SK-N-SH (cell line): ENCODE data around the gene TFPI2. TPM values are rescaled to one million over a fixed set of nuclear protein-coding genes. Genes with fewer than 3 reads are reported as not detected.

Experiments
- CTCF ChIA-PET: fragments of 300-600, 350-600 bp; formaldehyde crosslinking; extraction: SDS; loops from one replicate; lab custom pipeline; 2021; lab: Yijun Ruan, JAX
- POLR2A ChIA-PET: fragments of 350-600 bp; sonication (Branson Sonifier 250); formaldehyde crosslinking; extraction: SDS; loops from one replicate; lab custom pipeline; 2020; ENCODE audit warnings: antibody characterized with exemption, inconsistent platforms; lab: Yijun Ruan, JAX
- DNase-seq: peaks from one replicate; pipeline ENCODE4 v3.0.0; 2012
- H2AFZ ChIP-seq: fragments of 200-600 bp; sonication (generic); 2 replicates; pipeline ENCODE4 v1.8.1; 2016; ENCODE audit warnings: antibody characterized with exemption, mild to moderate bottlenecking, low read depth
- H3F3A ChIP-seq: fragments of 200-600 bp; sonication (generic); replicated peaks from 2 replicates; pipeline ENCODE3; 2016; ENCODE audit warnings: antibody characterized with exemption, mild to moderate bottlenecking; ENCODE audit not compliant: insufficient read depth
- H3K27ac ChIP-seq, 2 experiments: fragments of 200-500 bp in 1 of 2; fragments of 200-600 bp in 1 of 2; sonication (Bioruptor generic) in 1 of 2; sonication (generic), shearing (Covaris generic) in 1 of 2; 2 replicates each; pipeline versions ENCODE4 v1.5.1 to v1.6.1; 2014 to 2016; ENCODE audit warnings: low read depth in 2 of 2, inconsistent platforms in 1 of 2, low read length in 1 of 2, mild to moderate bottlenecking in 1 of 2, mixed read lengths in 1 of 2
- H3K27me3 ChIP-seq: fragments of 200-600 bp; sonication (generic), shearing (Covaris generic); 2 replicates; pipeline ENCODE4 v1.6.1; 2016; ENCODE audit warnings: mixed run types; ENCODE audit not compliant: insufficient read depth
- H3K36me3 ChIP-seq, 2 experiments: fragments of 200-500 bp in 1 of 2; fragments of 200-600 bp in 1 of 2; sonication (Bioruptor generic) in 1 of 2; sonication (generic) in 1 of 2; replicated peaks in 1 of 2; 2 replicates each; pipeline versions ENCODE3 to v1.5.1; 2014 to 2016; ENCODE audit warnings: low read length in 1 of 2, mild to moderate bottlenecking in 1 of 2; ENCODE audit not compliant: insufficient read depth in 2 of 2, control insufficient read depth in 1 of 2
- H3K4me1 ChIP-seq, 2 experiments: fragments of 200-500 bp in 1 of 2; fragments of 200-600 bp in 1 of 2; sonication (Bioruptor generic) in 1 of 2; sonication (generic), shearing (Covaris generic) in 1 of 2; 2 replicates each; pipeline versions ENCODE4 v1.5.1 to v1.6.1; 2014 to 2016; ENCODE audit warnings: low read depth in 1 of 2, low read length in 1 of 2, mixed run types in 1 of 2; ENCODE audit not compliant: insufficient read depth in 2 of 2, control insufficient read depth in 1 of 2
- H3K4me2 ChIP-seq: fragments of 200-600 bp; sonication (generic), shearing (Covaris generic); 2 replicates; pipeline ENCODE4 v1.6.1; 2017; ENCODE audit warnings: mixed run types
- H3K4me3 ChIP-seq, 2 experiments: fragments of 200-500 bp in 1 of 2; fragments of 200-600 bp in 1 of 2; sonication (Bioruptor generic) in 1 of 2; sonication (generic), shearing (Covaris generic) in 1 of 2; 2 replicates each; pipeline versions ENCODE4 v1.5.1 to v1.8.1; 2014 to 2016; ENCODE audit warnings: low read depth in 2 of 2, inconsistent platforms in 1 of 2, low read length in 1 of 2, mild to moderate bottlenecking in 1 of 2, mixed read lengths in 1 of 2, moderate library complexity in 1 of 2
- H3K79me2 ChIP-seq: fragments of 200-600 bp; sonication (generic); 2 replicates; pipeline ENCODE4 v1.8.1; 2017; ENCODE audit warnings: mild to moderate bottlenecking; ENCODE audit not compliant: insufficient read depth
- H3K9ac ChIP-seq: fragments of 200-600 bp; sonication (generic); 2 replicates; pipeline ENCODE4 v1.6.1; 2017; ENCODE audit warnings: mixed run types
- H3K9me2 ChIP-seq: fragments of 200-600 bp; sonication (generic); 2 replicates; pipeline ENCODE4 v1.6.1; 2017; ENCODE audit warnings: mixed run types
- H3K9me3 ChIP-seq: fragments of 200-600 bp; sonication (generic); 2 replicates; pipeline ENCODE4 v1.6.1; 2017; ENCODE audit warnings: mixed run types, mild to moderate bottlenecking, moderate library complexity
- H4K20me1 ChIP-seq: fragments of 200-600 bp; sonication (generic); 2 replicates; pipeline ENCODE4 v1.6.1; 2017; ENCODE audit warnings: mild to moderate bottlenecking, mixed run types; ENCODE audit not compliant: insufficient read depth
- CHD2 ChIP-seq: fragments of 150-350 bp; IDR thresholded peaks from 2 replicates; pipeline ENCODE4 v1.6.1; 2018; ENCODE audit warnings: low read length; ENCODE audit not compliant: partially characterized antibody
- ELF1 ChIP-seq: IDR thresholded peaks from 2 replicates; pipeline ENCODE4 v1.4.0; 2012
- EZH2phosphoT487 ChIP-seq: fragments of 200-600 bp; sonication (generic); IDR thresholded peaks from 2 replicates; pipeline ENCODE4 v1.6.1; 2017; ENCODE audit warnings: low read depth, mixed run types, mild to moderate bottlenecking, antibody characterized with exemption, moderate library complexity, borderline replicate concordance
- FOSL2 ChIP-seq: IDR thresholded peaks from 2 replicates; pipeline ENCODE4 v1.4.0; 2012; ENCODE audit warnings: low read depth, mild to moderate bottlenecking, moderate library complexity, borderline replicate concordance
- FOXJ3 ChIP-seq: sonication (generic); formaldehyde crosslinking; IDR thresholded peaks from 2 replicates; pipeline ENCODE4 v1.5.1; 2020; ENCODE audit warnings: mild to moderate bottlenecking, missing genetic modification reagents
- GABPA ChIP-seq: IDR thresholded peaks from 2 replicates; pipeline ENCODE4 v1.4.0; 2012; ENCODE audit warnings: low read depth, mild to moderate bottlenecking
- GATA2 ChIP-seq: sonication (generic); formaldehyde crosslinking; IDR thresholded peaks from 2 replicates; pipeline ENCODE4 v1.5.0; 2020; ENCODE audit warnings: mild to moderate bottlenecking, missing genetic modification reagents
- IRF3 ChIP-seq: fragments of 150-350 bp; IDR thresholded peaks from 2 replicates; pipeline ENCODE4 v1.6.1; 2016; ENCODE audit warnings: mild to moderate bottlenecking, low read depth, low read length
- JUND ChIP-seq: IDR thresholded peaks from 2 replicates; pipeline ENCODE4 v1.4.0; 2012
- MAX ChIP-seq: IDR thresholded peaks from 2 replicates; pipeline ENCODE4 v1.4.0; 2012; ENCODE audit warnings: low read depth
- POLR2AphosphoS5 ChIP-seq: IDR thresholded peaks from 2 replicates; pipeline ENCODE4 v1.6.1; 2012; ENCODE audit warnings: low read depth, low read length
- RAD21 ChIP-seq: IDR thresholded peaks from 2 replicates; pipeline ENCODE4 v1.6.1; 2012; ENCODE audit warnings: mild to moderate bottlenecking, low read length
- RFX5 ChIP-seq: IDR thresholded peaks from 2 replicates; pipeline ENCODE4 v1.6.1; 2012; ENCODE audit warnings: mild to moderate bottlenecking, improper control_type of control experiment, low read length
- RXRA ChIP-seq: IDR thresholded peaks from 2 replicates; pipeline ENCODE4 v1.4.0; 2012; ENCODE audit warnings: low read depth, mild to moderate bottlenecking, borderline replicate concordance
- SMC3 ChIP-seq: IDR thresholded peaks from 2 replicates; pipeline ENCODE4 v1.6.1; 2012; ENCODE audit warnings: low read depth, low read length, improper control_type of control experiment
- USF2 ChIP-seq: fragments of 150-350 bp; IDR thresholded peaks from 2 replicates; pipeline ENCODE4 v1.6.1; 2017; ENCODE audit warnings: antibody characterized with exemption, low read length, low read depth, borderline replicate concordance
- WGBS: methylation state at CpG from one replicate; pipeline ENCODE4 v1.1.6; 2017; ENCODE audit warnings: low lambda C conversion rate; 5-methylcytosine and 5-hydroxymethylcytosine counted together
- polyA plus RNA-seq, 3 experiments: library from polyadenylated mRNA; depleted of rRNA; stranded (reverse); fragments of >200 nt; gene quantifications; 2 replicates each; pipeline ENCODE4 v1.2.3, GENCODE V29; 2012
- TF ChIP-seq, protein P1 (sequence below): fragments of 200-600 bp; sonication (generic); IDR thresholded peaks from 2 replicates; pipeline ENCODE4 v1.6.1; 2017; ENCODE audit warnings: antibody characterized with exemption, mild to moderate bottlenecking, moderate library complexity
- TF ChIP-seq, protein P2 (sequence below): IDR thresholded peaks from 2 replicates; pipeline ENCODE4 v1.4.0; 2012; ENCODE audit warnings: low read depth, borderline replicate concordance
- TF ChIP-seq, protein P3 (sequence below): IDR thresholded peaks from 2 replicates; pipeline ENCODE4; 2012

TFPI2 gene
- polyA plus RNA-seq, 1 of the 3 experiments (the other 2 are of a cell fraction): 17.7 TPM

- Histone ChIP-seq H3K9me2 (no peaks in the 10 kb centered on the region), H3K9ac (no peak overlapping the region), H3F3A (no peaks in the 10 kb centered on the region), H2AFZ (no peak overlapping the region), H3K79me2 (no peaks in the 10 kb centered on the region), H3K27me3 (no peaks in the 10 kb centered on the region), H3K4me1 (no peaks in the 10 kb centered on the region), H4K20me1 (no peaks in the 10 kb centered on the region), H3K9me3 (no peaks in the 10 kb centered on the region), H3K4me3 (no peak overlapping the region), H3K4me2 (no peak overlapping the region), H3K27ac (no peak overlapping the region), H3K36me3 (no peaks in the 10 kb centered on the region)
- CTCF ChIA-PET: interaction anchor here (0.5 to 4.6 kb wide), 43 partner anchors 10 to 544 kb away, joined by 3 to 38 read pairs (median 4); partner anchors contain the start of genes GNG11 and TFPI2
- TF ChIP-seq GABPA (no peak), MAX (no peak), POLR2AphosphoS5 (no peak), JUND (no peak), SMC3 (peak; percentile 80), RXRA (no peak), ELF1 (no peak), FOSL2 (no peak), CHD2 (no peak), IRF3 (no peak), USF2 (no peak), RFX5 (no peak), GATA2 (no peak), RAD21 (peak; percentile 88), FOXJ3 (CRISPR knock-in tag) (no peak), EZH2phosphoT487 (no peak)
- TF ChIP-seq, protein P1, sequence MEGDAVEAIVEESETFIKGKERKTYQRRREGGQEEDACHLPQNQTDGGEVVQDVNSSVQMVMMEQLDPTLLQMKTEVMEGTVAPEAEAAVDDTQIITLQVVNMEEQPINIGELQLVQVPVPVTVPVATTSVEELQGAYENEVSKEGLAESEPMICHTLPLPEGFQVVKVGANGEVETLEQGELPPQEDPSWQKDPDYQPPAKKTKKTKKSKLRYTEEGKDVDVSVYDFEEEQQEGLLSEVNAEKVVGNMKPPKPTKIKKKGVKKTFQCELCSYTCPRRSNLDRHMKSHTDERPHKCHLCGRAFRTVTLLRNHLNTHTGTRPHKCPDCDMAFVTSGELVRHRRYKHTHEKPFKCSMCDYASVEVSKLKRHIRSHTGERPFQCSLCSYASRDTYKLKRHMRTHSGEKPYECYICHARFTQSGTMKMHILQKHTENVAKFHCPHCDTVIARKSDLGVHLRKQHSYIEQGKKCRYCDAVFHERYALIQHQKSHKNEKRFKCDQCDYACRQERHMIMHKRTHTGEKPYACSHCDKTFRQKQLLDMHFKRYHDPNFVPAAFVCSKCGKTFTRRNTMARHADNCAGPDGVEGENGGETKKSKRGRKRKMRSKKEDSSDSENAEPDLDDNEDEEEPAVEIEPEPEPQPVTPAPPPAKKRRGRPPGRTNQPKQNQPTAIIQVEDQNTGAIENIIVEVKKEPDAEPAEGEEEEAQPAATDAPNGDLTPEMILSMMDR: peak; percentile 99
- TF ChIP-seq, protein P2, sequence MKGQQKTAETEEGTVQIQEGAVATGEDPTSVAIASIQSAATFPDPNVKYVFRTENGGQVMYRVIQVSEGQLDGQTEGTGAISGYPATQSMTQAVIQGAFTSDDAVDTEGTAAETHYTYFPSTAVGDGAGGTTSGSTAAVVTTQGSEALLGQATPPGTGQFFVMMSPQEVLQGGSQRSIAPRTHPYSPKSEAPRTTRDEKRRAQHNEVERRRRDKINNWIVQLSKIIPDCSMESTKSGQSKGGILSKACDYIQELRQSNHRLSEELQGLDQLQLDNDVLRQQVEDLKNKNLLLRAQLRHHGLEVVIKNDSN: no peak
- TF ChIP-seq, protein P3, sequence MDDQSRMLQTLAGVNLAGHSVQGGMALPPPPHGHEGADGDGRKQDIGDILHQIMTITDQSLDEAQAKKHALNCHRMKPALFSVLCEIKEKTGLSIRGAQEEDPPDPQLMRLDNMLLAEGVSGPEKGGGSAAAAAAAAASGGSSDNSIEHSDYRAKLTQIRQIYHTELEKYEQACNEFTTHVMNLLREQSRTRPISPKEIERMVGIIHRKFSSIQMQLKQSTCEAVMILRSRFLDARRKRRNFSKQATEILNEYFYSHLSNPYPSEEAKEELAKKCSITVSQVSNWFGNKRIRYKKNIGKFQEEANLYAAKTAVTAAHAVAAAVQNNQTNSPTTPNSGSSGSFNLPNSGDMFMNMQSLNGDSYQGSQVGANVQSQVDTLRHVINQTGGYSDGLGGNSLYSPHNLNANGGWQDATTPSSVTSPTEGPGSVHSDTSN: no peak
- peak; percentile 55 for DNase-seq
- WGBS: 89% methylated on average over 1 of the region's 1 CpG
- POLR2A ChIA-PET: interaction anchor here (0.6 to 0.9 kb wide), 2 partner anchors 11 to 19 kb away, joined by 3 to 5 read pairs; partner anchors contain the start of gene GNG11
Observed at GRCh38 chr7:93902777-93903423, 12.3 kb upstream of the TFPI2 start.
